ENCODE measurements around the gene NPRL2. TPM values are rescaled to one million over a fixed set of nuclear protein-coding genes. Genes with fewer than 3 reads are reported as not detected.
A peak's percentile ranks its signal among the peaks of the same experiment; 100 is the strongest.

The NPRL2 gene
- total RNA-seq, 1 donor: 22.9 TPM

DNA sequence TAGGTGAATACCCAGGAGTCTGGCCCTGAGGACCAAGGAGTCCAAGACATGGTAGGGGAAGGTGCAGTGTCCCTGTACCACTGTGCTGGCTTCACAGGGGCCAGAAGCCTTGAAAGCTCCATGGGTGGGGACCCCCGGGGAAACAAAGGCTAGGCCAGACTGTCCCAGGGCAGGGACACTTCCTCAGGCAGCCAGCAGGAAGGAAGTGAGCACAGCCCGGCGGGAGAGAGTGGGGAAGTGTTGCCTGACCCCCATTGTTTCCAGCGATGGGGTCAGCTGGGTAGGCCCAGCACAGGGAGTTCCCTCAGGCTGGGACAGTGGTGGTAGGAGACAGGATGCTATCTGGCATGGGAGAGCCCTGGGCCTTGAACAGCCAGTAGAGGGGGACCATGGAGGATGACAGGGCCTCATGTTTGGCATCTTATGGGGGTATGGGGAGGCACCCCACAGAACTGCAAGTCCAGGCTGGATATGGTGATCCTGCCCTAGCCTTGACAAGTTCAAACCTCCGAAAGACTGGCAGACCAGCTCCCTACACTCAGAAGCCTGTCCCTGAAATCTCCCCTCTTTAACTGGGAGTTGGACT, 26.9 kb downstream of the NPRL2 start:
- TF ChIP-seq, protein P1, sequence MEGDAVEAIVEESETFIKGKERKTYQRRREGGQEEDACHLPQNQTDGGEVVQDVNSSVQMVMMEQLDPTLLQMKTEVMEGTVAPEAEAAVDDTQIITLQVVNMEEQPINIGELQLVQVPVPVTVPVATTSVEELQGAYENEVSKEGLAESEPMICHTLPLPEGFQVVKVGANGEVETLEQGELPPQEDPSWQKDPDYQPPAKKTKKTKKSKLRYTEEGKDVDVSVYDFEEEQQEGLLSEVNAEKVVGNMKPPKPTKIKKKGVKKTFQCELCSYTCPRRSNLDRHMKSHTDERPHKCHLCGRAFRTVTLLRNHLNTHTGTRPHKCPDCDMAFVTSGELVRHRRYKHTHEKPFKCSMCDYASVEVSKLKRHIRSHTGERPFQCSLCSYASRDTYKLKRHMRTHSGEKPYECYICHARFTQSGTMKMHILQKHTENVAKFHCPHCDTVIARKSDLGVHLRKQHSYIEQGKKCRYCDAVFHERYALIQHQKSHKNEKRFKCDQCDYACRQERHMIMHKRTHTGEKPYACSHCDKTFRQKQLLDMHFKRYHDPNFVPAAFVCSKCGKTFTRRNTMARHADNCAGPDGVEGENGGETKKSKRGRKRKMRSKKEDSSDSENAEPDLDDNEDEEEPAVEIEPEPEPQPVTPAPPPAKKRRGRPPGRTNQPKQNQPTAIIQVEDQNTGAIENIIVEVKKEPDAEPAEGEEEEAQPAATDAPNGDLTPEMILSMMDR (IDR thresholded peaks at IDR 0.05; ENCODE audit: insufficient read depth, low read depth, low read length): no peak
- no peak overlapping the region for H3K4me3 ChIP-seq (ENCODE audit: low read depth, low read length)
- no peak for DNase-seq (ENCODE audit: low read depth)

GRCh38 chr3:50323092-50323600, 27.4 kb downstream of the NPRL2 start:
- H3K4me3 ChIP-seq (ENCODE audit: low read depth, low read length): no peak overlapping the region
- DNase-seq (ENCODE audit: low read depth): no peak
- TF ChIP-seq, protein P1 (IDR thresholded peaks at IDR 0.05; ENCODE audit: insufficient read depth, low read depth, low read length): no peak

DNA sequence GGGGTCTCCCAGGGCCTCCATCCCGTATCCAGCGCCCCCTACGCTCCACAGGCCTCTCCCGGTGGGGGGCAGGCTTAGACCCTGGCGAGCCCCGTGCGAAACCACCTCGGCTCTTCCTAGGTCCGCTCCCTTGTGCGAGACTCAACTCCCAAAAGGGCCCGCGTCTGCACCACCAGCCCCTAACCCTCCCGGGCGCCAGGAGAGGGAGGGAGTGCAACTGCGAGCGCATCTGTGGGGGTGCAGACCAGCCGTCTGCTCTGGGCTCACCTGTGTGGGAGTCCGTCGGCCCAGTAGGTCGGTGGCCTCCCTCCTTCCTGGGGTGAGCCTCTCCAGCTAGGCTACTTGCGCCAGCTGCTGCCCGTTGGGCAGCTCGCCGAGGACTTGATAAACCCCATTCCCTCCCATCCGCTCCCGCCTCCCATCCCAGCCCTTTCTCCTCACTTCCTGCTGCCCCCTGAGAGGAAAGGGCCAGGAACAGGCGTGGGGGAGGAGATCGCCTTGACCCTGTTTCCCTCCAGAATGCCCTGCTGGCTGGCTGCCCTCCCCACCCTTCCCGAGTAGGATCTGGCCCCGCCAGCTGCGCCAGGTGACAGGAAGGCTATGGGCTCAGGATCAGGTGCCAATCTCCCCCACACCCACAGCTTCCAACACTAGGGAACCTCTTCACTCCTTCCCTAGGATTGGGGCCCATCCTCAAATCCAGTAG, 28.0 kb downstream of the NPRL2 start, which contains the start of gene HYAL2:
Gene HYAL2 (minus strand): TSS at position 360 of the 706 bp plus-strand sequence. CDS start 2,256 bp downstream, outside the sequence.
- DNase-seq (ENCODE audit: low read depth): no peak
- TF ChIP-seq, protein P1 (IDR thresholded peaks at IDR 0.05; ENCODE audit: insufficient read depth, low read depth, low read length): no peak
- peak within 1 kb of the TSS; percentile 68 for H3K4me3 ChIP-seq (ENCODE audit: low read depth, low read length)

DNA sequence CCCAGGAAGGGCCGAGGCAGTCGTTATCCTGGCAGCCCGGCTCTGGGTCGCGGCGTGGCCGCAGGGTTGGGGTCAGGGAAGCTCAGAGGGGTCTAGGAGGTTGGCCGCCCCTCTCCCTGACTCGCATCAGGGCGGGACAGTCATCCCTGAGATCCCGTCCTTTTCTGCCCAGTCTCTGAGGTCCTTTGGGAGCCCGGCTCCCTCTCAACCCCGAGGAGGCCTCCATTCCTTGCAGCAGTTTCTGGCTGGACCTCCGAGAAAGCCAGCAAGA, 28.5 kb downstream of the NPRL2 start:
- no peak for DNase-seq (ENCODE audit: low read depth)
- TF ChIP-seq, protein P1 (IDR thresholded peaks at IDR 0.05; ENCODE audit: insufficient read depth, low read depth, low read length): no peak
- peak overlapping the region; percentile 68 for H3K4me3 ChIP-seq (ENCODE audit: low read depth, low read length)

- H3K4me3 ChIP-seq (ENCODE audit: low read depth, low read length): peak overlapping the region; percentile 68
- TF ChIP-seq, protein P1 (IDR thresholded peaks at IDR 0.05; ENCODE audit: insufficient read depth, low read depth, low read length): peak; percentile 46
- DNase-seq (ENCODE audit: low read depth): peak; percentile 88
These were observed 29.1 kb downstream of the NPRL2 start for GRCh38 chr3:50321336-50322114.

- peak; percentile 68 for DNase-seq (ENCODE audit: low read depth)
- H3K4me3 ChIP-seq (ENCODE audit: low read depth, low read length): peak overlapping the region; percentile 68
- TF ChIP-seq, protein P1 (IDR thresholded peaks at IDR 0.05; ENCODE audit: insufficient read depth, low read depth, low read length): no peak
These were observed 29.7 kb downstream of the NPRL2 start for GRCh38 chr3:50320853-50321335.
